GM21390 (cell line): ENCODE measurements around the gene ZNF679.
A peak's percentile ranks its signal among the peaks of the same experiment; 100 is the strongest.
"Not testable (repeated sequence)": the region's sequence is repeated elsewhere in the genome, so short reads cannot be mapped to it uniquely, and the experiment has no call there.

Experiments
- ATAC-seq: cut with Tn5 transposase; IDR thresholded peaks from one replicate; pipeline ENCODE4 v1.9.1; 2021; ENCODE audit not compliant: unreplicated experiment

Gene ZNF679

DNA sequence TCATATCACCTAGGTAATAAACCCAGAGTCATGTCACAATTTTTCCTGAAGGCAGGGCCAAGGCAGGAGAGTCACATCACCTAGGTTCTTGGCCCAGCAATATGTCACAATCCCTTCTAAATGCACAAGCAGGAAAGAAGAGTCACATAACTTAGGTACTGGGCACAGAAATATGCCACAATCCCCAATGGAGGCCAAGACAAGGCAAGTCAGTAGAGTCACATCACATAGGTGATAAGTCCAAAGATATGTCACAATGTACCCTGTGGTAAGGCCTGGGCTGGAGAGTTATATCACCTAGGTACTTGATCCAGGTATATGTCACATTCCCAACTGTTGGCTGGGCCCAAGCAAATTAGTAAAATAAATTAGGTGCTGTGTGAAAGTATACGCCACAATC lies at the start of gene ZNF679:
Gene ZNF679 (plus strand): TSS at position 301 of the 400 bp plus-strand sequence. CDS start 20,644 bp downstream, outside the sequence.
- ATAC-seq, result not testable (repeated sequence)

DNA sequence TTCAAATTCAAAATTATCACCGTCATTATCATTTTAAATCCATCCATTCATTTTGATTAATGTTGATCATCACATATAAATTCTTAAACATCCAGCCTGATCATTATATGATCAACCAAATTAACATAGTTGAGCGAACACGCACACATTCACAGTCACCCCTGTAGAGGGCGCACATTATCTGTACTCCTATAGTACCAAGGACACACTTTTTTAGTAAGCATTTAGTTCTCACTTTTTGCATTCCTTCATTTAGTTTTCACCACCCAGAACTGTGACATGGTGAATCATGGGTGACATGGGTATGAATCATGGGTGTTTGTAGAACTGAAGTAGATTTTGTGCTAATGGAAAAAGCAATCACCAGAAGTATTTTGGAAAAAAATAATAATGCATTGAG lies 47.3 kb upstream of the ZNF679 start:
- no peak for ATAC-seq

DNA sequence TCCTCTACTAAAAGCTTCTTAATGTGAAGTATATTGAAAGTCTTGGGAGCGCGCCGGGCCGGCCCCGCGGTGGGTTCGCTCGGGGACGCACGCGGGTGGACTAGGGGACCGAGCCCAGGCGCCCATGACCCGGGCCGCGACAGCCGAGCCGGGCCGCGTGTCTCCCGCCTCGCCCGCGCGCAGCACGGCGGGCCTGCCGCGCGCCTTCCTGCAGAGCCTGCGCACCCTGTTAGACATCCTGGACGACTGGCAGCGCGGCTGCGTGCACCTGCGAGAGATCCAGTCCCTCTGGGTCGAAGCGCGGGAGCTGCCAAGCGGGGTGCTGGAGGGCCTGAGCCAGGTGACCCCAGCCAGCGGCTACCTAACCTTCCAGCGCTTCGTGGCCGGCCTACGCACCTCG lies 46.7 kb upstream of the ZNF679 start:
- no peak for ATAC-seq

DNA sequence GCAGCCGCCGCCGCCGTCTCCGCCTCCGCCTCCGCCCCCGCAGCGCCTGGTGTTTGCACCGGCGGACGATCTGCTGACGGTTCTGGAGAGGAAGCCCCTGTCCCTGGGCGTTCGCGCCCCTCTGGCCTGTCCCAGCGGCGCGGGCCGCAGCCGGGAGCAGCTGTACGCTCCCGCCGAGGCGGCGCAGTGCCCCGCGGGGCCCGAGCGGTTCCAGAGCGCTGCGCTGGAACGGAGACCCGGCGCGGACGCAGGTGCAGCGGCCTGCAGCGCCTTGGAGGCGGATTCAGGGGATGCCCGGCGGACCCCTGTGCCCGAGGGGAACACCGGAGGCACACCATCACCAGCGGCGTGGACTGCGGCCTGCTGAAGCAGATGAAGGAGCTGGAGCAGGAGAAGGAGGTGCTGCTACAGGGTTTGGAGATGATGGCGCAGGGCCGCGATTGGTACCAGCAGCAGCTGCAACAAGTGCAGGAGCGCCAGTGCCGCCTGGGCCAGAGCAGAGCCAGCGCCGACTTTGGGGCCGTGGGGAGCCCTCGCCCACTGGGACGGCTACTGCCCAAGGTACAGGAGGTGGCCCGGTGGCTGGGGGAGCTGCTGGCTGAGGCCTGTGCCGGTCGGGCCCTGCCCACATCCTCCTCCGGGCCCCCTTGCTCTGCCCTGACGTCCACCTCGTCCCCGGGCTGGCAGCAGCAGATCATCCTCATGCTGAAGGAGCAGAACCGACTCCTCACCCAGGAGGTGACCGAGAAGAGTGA lies 46.1 kb upstream of the ZNF679 start:
- ATAC-seq, result no peak

DNA sequence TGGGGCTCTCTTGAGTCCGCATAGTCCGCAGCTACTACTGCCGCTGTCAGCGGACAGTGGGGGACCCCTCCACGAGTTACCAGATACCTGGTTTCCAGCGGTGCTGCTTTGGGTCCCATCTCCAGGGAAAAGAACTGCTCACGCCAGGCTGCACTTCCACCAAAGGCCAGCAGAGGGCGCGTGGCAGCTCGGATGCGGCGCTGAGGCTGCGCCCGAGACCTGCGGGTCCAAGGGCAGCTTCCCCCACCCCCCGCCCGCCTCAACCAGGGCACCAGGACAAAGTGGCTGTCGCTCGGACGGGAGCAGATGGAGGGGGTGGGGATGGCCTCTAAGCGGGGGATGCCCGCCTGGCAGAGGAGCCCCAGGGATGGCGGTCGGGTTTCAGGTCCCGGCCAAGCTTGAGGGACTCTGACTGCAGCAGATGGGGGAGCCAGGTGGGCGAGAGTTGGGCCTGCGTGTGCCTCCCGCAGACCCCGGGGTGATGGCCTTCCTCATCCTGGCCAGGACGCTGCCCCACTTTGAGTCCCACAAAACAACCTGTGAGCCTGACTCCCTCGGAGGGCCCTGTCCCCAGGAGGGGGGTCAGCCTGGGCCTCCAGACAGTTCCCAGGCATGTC lies 45.0 kb upstream of the ZNF679 start:
- ATAC-seq, result no peak

DNA sequence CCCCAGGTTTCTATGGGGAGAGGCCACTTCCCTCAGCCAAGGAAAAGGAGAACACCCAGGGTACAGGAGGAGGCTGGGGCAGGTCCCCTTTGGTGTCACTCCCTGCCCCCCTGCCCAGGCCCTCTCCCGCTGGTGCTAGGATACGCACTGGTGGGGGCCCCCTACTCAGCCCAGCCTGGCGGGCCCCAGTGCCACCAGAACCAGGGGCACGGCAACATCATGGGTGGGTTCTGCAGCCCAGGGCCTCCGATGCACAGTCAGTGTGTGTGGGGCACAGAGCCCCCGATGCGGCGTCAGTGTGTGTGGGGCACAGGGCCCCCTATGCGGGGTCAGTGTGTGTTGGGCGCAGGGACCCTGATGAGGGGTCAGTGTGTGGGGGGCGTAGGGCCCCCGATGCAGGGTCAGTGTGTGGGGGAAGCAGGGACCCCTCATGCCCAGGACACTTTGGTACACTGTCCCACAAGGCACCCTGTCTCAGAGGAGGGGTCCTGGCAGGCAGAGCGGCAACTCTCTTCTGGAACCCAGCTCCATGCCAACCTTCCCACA lies 44.4 kb upstream of the ZNF679 start:
- ATAC-seq, result no peak

DNA sequence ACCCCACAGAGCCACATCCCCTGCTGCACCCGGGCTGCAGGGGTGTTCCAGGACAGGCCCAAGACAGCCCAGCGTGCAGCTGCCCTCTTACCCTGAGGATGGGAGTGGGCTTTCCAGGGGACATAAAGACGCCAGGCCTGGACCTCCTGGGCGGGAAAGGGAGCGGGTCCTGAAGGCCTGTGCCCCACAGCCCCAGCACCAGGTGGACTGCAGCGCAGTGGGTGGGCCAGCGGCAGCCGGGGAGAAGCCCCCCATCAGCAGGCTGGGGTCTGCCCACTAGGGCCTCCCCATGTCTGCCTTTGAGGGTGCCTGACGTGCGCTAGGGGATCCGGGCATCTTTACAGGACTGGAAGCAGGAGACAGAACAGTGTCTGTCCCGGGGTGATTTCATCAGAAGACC lies 43.9 kb upstream of the ZNF679 start:
- ATAC-seq, result no peak

DNA sequence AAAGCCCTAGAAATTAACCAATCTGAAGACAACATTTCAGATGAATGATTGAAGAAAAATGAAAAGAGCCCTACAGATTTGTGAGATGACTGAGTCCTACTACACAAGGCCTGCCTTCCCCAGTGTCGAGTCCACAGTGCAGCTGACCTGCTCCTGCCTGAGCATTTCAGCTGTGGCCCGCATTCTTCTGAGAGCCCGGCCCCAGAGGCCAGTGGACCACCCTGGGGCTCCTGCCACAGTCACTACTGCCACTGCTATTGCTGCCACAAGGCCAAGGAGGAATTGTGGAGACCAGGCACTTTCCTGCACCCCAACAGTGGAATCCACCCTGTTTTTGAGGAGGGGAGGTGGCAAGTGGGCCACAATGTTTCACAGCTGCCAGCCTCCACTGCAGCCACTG lies 40.9 kb upstream of the ZNF679 start:
- no peak for ATAC-seq

DNA sequence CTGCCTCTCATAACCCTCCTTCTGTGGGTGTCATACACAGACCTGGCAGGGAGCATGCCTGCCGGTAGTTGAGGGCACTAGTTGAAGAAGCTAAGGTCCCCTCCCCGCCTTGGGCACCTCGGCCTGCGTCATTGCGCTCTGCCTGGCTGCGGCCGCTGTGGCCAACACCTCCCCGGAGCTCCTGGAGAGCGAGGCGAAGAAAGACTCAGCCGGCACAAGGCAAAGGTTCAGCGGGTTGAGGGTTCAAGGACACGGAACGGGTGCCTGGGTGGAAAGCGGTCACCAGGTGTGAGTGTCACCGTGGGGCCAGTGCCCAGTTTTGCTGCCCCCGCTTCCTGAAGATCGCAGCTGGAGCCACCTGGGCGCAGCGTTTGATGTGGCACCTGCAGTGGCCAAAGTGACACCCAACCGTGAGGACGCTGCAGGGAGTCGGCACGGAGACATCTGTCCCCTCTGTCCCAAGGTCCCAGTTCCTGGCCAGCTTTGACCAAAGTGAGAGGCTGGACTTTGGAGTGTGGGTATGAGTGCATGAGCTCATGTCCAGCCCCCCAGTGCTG lies 36.0 kb upstream of the ZNF679 start:
- no peak for ATAC-seq

DNA sequence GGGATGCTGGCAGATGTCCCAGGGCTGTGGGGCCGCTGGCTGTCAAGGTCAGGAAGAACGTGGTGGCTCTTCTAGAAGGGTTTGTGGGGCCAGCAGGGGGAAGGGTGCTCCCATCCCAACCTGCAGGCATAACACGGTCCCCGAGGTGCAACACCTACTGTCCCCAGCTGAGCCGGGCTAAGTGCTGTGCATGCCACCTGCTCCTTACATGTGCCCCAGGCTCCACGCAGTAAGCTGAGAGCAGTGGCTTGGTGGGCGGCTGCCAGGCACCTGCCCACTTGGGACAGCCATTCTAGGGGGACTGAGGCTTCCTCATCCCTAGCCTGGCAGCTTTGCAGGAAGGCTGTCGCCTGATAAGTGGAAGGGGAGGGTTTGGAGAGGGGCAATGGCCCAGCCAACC lies 35.5 kb upstream of the ZNF679 start:
- ATAC-seq, result no peak

DNA sequence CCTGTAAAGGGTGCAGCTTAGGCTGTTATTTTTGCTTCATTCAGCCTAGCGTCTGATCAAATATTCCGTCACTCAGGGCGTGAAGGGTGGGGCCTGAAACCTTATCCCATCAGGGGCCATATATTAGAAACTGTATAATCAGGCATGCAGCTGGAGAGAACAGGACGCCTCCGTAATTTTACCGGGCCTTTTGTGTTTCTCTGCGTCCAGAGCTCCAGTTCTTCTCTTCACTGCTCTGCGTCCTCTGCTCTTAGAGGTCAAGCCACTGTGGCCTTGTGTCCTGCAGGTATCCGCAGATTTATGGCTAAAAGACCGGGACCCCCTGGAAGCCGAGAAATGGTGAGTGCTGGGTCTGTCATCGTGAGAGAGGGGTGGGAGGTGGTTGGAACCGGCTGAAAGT lies 21.4 kb upstream of the ZNF679 start, which contains the start of gene ZNF735:
Gene ZNF735 (plus strand): TSS at position 301 of the 400 bp plus-strand sequence. CDS start 0 bp downstream, at position 301.
- no peak for ATAC-seq

DNA sequence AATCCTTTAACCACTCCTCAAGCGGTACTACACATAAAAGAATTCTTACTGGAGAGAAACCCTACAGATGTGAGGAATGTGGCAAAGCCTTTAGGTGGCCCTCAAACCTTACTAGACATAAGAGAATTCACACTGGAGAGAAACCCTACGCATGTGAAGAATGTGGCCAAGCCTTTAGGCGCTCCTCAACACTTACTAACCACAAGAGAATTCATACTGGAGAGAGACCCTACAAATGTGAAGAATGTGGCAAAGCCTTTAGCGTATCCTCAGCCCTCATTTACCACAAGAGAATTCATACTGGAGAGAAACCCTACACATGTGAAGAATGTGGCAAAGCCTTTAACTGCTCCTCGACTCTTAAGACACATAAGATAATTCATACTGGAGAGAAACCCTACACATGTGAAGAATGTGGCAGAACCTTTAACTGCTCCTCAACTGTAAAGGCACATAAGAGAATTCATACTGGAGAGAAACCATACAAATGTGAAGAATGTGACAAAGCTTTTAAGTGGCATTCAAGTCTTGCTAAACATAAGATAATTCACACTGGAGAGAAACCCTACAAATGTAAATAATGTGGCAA lies 8.5 kb upstream of the ZNF679 start:
- not testable (repeated sequence) for ATAC-seq

DNA sequence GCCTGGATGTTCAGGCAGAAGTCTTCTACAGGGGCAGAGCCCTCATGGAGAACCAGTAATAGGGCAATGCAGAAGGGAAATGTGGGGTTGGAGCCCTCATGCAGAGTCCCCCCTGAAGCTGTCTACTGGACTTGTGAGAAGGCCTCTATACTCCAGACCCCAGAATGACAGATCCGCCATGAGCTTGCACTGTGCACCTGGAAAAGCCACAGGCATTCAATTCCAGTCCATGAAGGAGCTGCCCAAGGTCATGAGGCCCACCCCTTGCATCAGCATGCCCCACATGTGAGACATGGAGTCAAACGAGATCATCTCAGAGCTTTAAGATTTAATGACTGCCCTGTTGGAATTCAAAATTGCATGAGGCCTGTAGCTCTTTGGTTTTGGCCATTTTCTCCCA lies 4.9 kb upstream of the ZNF679 start:
- ATAC-seq, result no peak

DNA sequence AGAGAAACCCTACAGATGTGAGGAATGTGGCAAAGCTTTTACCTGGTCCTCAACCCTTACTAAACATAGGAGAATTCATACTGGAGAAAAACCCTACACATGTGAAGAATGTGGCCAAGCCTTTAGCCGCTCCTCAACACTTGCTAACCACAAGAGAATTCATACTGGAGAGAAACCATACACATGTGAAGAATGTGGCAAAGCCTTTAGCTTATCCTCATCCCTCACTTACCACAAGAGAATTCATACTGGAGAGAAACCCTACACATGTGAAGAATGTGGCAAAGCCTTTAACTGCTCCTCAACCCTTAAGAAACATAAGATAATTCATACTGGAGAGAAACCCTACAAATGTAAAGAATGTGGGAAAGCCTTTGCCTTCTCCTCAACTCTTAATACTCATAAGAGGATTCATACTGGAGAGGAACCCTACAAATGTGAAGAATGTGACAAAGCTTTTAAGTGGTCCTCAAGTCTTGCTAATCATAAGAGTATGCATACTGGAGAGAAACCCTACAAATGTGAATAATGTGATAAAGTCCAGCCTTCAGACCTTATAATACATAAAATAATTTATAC lies 38.2 kb downstream of the ZNF679 start:
- ATAC-seq, result no peak

DNA sequence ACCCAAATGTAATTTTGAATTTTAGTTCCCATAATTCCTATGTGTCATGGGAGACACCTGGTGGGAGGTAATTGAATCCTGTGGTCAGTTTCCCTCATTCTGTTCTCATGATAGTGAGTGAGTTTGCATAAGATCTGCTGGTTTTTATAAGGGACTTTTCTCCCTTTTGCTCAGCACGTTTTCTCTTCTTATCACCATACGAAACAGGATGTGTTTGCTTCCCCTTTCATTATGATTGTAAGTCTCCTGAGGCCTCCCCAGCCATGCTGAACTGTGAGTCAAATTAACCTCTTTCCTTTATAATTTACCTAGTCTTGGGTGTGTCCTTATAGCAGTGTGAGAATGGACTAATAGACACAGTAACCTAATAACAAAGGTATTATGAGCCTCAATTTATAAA lies 49.4 kb downstream of the ZNF679 start:
- ATAC-seq, result no peak

DNA sequence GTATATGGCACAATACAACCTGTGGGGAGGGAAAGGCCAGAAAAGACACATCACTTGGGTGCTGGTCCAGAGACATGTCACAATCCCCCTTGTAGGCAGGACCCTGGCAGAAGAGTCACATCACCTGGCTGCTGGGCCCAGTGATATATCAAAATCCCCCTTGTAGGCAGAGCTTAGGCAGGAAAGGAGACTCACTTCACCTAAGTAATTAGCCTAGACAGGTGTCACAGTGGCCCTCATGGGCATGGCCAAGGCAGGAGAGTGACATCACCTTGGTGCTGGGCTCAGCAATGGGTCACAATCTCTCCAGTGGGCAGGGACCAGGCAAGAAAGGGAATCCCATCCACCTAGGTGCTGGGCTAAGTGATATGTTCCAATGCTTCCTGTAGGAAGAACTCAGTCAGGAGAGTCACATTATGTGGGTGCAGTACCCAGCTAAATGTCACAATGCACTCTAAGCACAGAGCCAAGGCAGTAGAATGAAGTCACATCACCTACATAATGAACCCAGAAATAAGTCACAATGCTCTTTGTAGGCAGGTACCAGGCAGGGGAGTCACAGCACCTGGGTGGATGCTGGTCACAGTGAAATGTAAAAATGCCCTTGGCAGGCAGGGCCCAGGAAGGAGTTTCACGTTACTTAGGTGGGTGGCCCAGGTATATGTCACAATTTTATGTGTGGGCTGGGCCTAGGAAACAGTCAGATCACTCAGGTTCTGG lies 66.6 kb downstream of the ZNF679 start:
- ATAC-seq, result no peak

DNA sequence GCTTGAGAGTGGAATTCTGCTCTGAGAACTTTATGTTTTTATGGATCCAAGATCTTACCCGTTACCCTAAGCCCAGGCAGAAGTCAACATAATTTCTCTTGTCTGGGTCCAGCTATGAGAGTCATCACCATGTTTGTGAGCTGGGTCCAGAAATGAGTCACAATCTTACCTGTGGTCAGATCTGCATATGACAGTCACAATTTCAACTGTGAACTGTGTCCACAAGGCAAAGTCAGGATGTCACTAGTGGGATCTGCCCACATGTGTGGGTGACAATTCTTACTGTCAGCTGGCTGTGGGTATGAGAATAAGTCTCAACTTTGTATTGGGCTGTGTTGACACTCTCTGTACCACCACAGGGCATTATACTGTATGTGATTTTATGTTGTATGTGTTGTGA lies 69.1 kb downstream of the ZNF679 start:
- not testable (repeated sequence) for ATAC-seq

DNA sequence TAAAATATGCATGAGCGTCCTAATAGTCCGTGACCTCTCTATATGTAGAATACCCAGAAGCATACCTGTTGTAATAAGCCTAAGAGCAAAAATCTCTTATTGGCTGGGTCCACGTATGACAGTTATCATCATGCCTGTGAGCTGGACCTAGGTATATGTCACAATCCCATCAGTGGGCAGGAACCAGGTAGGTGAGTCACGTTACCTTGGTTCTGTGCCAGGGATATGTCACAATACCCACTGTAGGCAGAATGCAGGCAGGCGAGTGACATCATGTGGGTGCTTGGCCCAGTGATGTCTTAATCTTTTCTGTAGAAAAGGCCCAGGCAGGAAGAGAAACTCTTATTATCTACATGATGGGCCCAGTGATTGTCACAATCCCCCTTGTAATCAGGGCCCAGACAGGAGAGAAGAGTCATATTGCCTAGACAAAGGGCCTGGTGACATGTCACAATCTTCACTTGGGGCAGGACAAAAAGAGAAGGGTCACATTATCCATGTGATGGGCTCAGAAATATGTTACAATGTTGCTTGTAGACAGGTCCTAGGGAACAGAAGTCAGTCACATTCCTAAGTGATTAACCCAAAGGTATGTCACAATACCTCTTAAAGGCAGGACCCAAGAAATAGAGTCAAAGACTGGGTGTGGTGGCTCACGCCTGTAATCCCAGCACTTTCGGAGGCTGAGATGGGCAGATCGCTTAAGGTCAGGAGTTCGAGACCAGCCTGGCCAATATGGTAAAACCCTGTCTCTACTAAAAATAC lies 72.5 kb downstream of the ZNF679 start:
- ATAC-seq, result no peak

DNA sequence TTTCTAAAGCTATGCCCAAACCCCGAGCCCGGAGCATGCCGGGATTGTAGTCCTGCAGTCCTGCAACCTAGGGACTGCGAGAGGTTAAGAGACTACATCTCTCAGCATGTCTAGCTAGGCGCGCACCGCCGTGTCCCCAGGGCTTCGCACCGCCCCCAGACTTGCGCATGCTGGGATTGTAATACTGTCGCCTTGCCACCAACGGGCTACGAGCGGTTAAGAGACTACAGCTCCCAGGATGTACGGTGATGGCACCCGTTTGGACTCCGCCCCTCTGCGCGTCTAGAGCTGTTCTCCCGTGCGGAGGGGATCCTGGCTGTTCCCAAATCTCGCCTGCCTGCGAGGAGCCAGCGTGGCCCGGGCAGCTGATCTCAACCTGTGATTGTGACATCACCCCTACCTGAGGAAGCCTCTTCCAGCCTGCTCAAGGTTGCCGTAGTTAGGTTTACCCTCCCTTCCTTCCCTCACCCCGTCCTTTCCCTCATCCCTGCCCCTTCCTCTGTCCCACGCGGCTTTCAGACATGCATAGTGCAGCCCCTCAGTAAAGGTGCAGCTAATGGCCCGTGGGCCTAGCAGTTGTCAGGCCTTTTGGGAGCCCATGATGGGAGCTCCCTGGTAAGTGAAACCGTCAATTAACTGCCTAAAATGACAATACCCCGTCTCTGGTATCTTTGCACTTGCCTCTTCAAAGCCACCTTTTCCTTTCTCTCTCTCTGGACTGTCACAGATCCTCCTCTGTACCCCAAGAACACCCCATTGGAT lies 79.2 kb downstream of the ZNF679 start:
- ATAC-seq, result peak; percentile 98
